Spleen (tissue), 11 donors: ENCODE results near the gene COX4I1. TPM values are rescaled to one million over a fixed set of nuclear protein-coding genes. Genes with fewer than 3 reads are reported as not detected.

Experiments used
- DNase-seq: peaks from one replicate; pipeline ENCODE4 v3.0.0-alpha.2; 2020
- H3K27ac ChIP-seq, 8 donors: fragments of 200-600 bp; sonication (generic) in 7 of 8; 1 replicate in 4 of 8; 2 replicates in 4 of 8; pipeline versions ENCODE4 v1.5.0 to v1.8.0; 2016 to 2021; ENCODE audit warnings: inconsistent platforms in 4 of 8, mild to moderate bottlenecking in 4 of 8, moderate library complexity in 1 of 8
- H3K27me3 ChIP-seq, 7 donors: fragments of 200-600 bp; sonication (generic) in 6 of 7; replicated peaks in 1 of 7; 1 replicate in 4 of 7; 2 replicates in 3 of 7; pipeline versions ENCODE4 v1.5.0 to v1.8.0; 2016 to 2021; ENCODE audit warnings: inconsistent platforms in 3 of 7, mild to moderate bottlenecking in 1 of 7
- H3K36me3 ChIP-seq, 6 donors: fragments of 200-600 bp; sonication (generic) in 5 of 6; 1 replicate in 4 of 6; 2 replicates in 2 of 6; pipeline versions ENCODE4 v1.5.0 to v1.8.0; 2016 to 2021; ENCODE audit warnings: inconsistent platforms in 2 of 6
- H3K4me1 ChIP-seq, 6 donors: fragments of 200-600 bp; sonication (generic) in 5 of 6; 1 replicate in 3 of 6; 2 replicates in 3 of 6; pipeline versions ENCODE4 v1.5.0 to v1.8.0; 2016 to 2021; ENCODE audit warnings: inconsistent platforms in 3 of 6
- H3K4me3 ChIP-seq, 8 donors: fragments of 200-600 bp; sonication (generic) in 7 of 8; 1 replicate in 4 of 8; 2 replicates in 4 of 8; pipeline versions ENCODE4 v1.5.0 to v1.8.0; 2016 to 2021; ENCODE audit warnings: inconsistent platforms in 4 of 8, mild to moderate bottlenecking in 4 of 8, moderate library complexity in 2 of 8
- H3K9me3 ChIP-seq, 8 donors: fragments of 200-600 bp; sonication (generic) in 7 of 8; 1 replicate in 4 of 8; 2 replicates in 4 of 8; pipeline versions ENCODE4 v1.5.0 to v1.8.0; 2016 to 2021; ENCODE audit warnings: inconsistent platforms in 4 of 8
- POLR2A ChIP-seq, 3 donors: fragments of 450-650 bp; IDR thresholded peaks; one replicate each; pipeline ENCODE4 v1.5.1; 2017; ENCODE audit warnings: antibody characterized with exemption in 3 of 3, mild to moderate bottlenecking in 1 of 3
- POLR2AphosphoS5 ChIP-seq, 3 donors: sonication (generic); formaldehyde crosslinking; IDR thresholded peaks; one replicate each; pipeline ENCODE4 v1.5.1; 2017; ENCODE audit warnings: antibody characterized with exemption in 3 of 3
- whole genome bisulfite sequencing, 5 donors: extraction: QIAGEN DNeasy Blood & Tissue Kit in 3 of 5; methylation state at CpG; one replicate each; pipeline versions ENCODE4 v1.1.5 to v1.1.7; 2013 to 2018; 5-methylcytosine and 5-hydroxymethylcytosine counted together
- intact Hi-C: fragments of 100-400 bp; cut with DNase I; formaldehyde crosslinking; loops from one replicate; pipeline ENCODE4 v1.15.0; 2023; ENCODE audit warnings: low total_unique reads
- polyA plus RNA-seq, 3 donors: library from polyadenylated mRNA; stranded (reverse); fragments of 200-250 nt; gene quantifications; one replicate each; pipeline ENCODE4 v1.2.1, GENCODE V29; 2013
- total RNA-seq, 7 donors: library from RNA; depleted of rRNA in 3 of 7; stranded (reverse); fragments of >200 nt in 3 of 7; fragmentation: NEBNext Ultra II Directional in 4 of 7; extraction: Animal tissue kit (Norgen Biotek cat#: 25700) in 4 of 7; gene quantifications; one replicate each; pipeline versions ENCODE4 v1.1.0 to v1.2.1, GENCODE V29; 2016 to 2021
- TF ChIP-seq, protein P1 (sequence below), 11 experiments: fragments of 200-600 bp in 7 of 11; fragments of 450-650 bp in 4 of 11; sonication (generic) in 4 of 11; IDR thresholded peaks in 8 of 11; conservative IDR thresholded peaks in 3 of 11; 1 replicate in 7 of 11; 2 replicates in 4 of 11; pipeline versions ENCODE4 v1.4.0 to v1.8.0; 2016 to 2021; ENCODE audit warnings: antibody characterized with exemption in 11 of 11, inconsistent platforms in 4 of 11, mild to moderate bottlenecking in 1 of 11
- donor health status: healthy with polysubstance abuse.
- donor health status: DM: no; HTN: no; CAD: no; lungs with moderate emphysema.
- donor health status: DM: no; HTN: no; CAD: no.
- donor health status: Bipolar disorder and iron deficiency.
- donor health status: healthy.
- donor health status: DM: no; HTN: no; CAD: no.
- donor health status: DM: yes; HTN: yes; CAD: no.

Gene COX4I1
- total and polyA plus RNA-seq, 10 donors = 348 to 1,132 (median 450) TPM

DNA sequence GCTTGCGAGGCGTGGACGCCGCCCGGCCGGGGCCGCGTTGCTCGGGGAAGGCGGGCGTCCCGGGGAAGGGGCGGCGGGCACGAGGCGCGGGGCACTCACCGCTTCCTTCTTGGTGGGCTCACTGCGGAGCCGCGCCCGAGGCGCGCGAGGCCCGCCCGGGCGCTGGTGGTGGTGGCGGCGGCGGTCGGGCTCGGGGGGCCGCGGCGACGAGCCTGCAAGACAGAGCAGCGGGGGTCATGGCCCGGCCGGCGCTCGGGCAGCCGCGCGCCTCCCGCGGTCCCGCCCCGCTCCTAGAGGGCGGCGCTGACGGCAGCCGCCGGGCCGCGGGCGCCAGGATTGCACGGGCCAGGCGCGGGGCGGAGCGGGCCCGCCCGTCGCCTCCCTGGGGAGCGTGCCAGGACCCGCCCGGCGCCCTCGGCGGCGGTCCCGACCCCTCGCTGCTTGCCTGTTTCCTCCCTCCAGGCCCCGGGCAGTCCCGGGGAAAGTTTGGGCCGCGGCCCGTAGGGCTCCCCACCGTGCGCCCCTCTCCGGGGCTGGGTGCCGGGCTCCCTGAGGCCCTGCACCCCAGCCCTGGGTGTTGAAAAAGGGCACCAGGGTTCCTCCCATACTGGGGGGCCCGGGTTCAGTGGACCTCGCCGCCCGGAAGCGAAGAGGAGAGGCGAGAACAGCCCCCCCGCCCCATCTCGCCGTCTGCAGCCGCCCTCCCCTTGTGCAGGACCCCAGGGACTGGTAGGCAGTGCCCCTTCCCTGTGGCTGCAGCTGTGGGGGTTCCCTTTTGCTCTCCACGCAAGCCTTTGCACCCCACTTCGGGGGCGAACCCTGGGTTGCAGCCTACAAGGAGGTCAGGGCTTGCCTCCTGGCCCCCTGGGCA, 48.4 kb upstream of the COX4I1 start, which contains the start of gene C16orf74:
Gene C16orf74 (minus strand): TSS at position 270 of the 871 bp plus-strand sequence. CDS start 15,879 bp downstream, outside the sequence.
- whole genome bisulfite sequencing, 5 donors = 3 to 14% (median 8%) methylated on average over 33 to 96 of the region's 96 CpGs
- DNase-seq = peak; percentile 89

DNA sequence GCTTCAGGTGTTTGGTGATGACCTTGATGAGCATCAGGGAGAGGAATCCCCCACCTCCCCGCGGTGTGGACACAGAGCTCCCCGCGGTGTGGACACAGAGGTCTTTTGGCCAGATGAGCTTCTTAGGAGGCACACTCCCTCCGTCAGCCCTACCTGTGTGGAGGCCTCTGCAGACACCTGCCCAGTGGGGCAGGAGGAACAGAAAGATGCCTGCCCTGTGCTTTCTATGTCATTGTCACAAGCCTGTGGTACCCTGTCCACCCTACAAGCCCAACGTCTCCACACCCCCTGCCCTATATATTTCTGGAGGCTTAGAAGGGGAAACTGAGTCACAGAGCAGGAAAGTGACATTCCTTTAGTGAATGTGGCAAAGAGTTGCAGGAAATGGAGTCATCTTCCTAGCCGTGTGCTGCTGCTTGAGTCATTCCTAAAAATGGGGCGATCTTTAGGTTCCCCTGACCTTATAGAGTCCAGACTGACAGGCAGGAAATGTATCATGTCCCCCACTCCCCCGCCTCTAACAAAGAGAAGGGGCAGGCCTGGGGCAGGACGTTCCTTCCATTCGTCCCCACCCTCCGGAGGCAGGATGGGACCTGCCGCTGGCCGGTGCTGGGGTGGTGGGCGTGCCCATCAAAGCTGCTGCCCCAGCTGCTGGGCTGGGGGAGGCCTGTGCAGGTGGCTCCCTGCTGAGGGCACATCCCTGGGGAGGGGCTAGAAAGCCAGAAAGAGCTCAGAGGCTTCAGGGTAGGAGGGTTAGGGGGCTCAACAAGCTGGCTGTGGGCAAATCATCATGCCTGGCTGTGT, 47.6 kb upstream of the COX4I1 start:
- intact Hi-C loops = no loop called here
- peak overlapping the region in 4 of 8 donors; percentile 34 to 87 (median 82) for H3K27ac ChIP-seq
- WGBS, 5 donors = 29 to 43% (median 41%) methylated on average over 8 to 15 of the region's 15 CpGs
- DNase-seq = no peak
- no peaks in the 10 kb centered on the region for H3K9me3 ChIP-seq
- peaks cover 0 to 51% (median 15%) of the 10 kb centered on the region in 7 donors for H3K27me3 ChIP-seq
- peak overlapping the region in 6 of 8 donors; percentile 66 to 82 (median 71) for H3K4me3 ChIP-seq
- no peaks in the 10 kb centered on the region for H3K36me3 ChIP-seq
- H3K4me1 ChIP-seq = peaks cover 29 to 98% (median 86%) of the 10 kb centered on the region in 6 donors
- TF ChIP-seq POLR2A (IDR thresholded peaks at IDR 0.05) (no peak), POLR2AphosphoS5 (IDR thresholded peaks at IDR 0.05) (no peak)
- TF ChIP-seq, protein P1, sequence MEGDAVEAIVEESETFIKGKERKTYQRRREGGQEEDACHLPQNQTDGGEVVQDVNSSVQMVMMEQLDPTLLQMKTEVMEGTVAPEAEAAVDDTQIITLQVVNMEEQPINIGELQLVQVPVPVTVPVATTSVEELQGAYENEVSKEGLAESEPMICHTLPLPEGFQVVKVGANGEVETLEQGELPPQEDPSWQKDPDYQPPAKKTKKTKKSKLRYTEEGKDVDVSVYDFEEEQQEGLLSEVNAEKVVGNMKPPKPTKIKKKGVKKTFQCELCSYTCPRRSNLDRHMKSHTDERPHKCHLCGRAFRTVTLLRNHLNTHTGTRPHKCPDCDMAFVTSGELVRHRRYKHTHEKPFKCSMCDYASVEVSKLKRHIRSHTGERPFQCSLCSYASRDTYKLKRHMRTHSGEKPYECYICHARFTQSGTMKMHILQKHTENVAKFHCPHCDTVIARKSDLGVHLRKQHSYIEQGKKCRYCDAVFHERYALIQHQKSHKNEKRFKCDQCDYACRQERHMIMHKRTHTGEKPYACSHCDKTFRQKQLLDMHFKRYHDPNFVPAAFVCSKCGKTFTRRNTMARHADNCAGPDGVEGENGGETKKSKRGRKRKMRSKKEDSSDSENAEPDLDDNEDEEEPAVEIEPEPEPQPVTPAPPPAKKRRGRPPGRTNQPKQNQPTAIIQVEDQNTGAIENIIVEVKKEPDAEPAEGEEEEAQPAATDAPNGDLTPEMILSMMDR (IDR thresholded peaks at IDR 0.05 in 8 of 11, conservative IDR thresholded peaks at IDR 0.05 in 3 of 11) = no peak

More for the DNA sequence above, 48.4 kb upstream of the COX4I1 start, which contains the start of gene C16orf74:
- H3K4me1 ChIP-seq = peaks cover 29 to 98% (median 91%) of the 10 kb centered on the region in 6 donors
- H3K27me3 ChIP-seq = peaks cover 0 to 51% (median 15%) of the 10 kb centered on the region in 7 donors
- intact Hi-C loops = no loop called here
- H3K4me3 ChIP-seq = peak within 1 kb of the TSS; percentile 52 to 82 (median 69)
- H3K36me3 ChIP-seq = no peaks in the 10 kb centered on the region
- H3K9me3 ChIP-seq = no peaks in the 10 kb centered on the region
- peak within 1 kb of the TSS in 7 of 8 donors; percentile 26 to 87 (median 70) for H3K27ac ChIP-seq
- TF ChIP-seq POLR2A (IDR thresholded peaks at IDR 0.05) (no peak), POLR2AphosphoS5 (IDR thresholded peaks at IDR 0.05) (peak in 2 of 3 donors; percentile 39 to 60)
- TF ChIP-seq, protein P1 (IDR thresholded peaks at IDR 0.05 in 8 of 11, conservative IDR thresholded peaks at IDR 0.05 in 3 of 11) = no peak

DNA sequence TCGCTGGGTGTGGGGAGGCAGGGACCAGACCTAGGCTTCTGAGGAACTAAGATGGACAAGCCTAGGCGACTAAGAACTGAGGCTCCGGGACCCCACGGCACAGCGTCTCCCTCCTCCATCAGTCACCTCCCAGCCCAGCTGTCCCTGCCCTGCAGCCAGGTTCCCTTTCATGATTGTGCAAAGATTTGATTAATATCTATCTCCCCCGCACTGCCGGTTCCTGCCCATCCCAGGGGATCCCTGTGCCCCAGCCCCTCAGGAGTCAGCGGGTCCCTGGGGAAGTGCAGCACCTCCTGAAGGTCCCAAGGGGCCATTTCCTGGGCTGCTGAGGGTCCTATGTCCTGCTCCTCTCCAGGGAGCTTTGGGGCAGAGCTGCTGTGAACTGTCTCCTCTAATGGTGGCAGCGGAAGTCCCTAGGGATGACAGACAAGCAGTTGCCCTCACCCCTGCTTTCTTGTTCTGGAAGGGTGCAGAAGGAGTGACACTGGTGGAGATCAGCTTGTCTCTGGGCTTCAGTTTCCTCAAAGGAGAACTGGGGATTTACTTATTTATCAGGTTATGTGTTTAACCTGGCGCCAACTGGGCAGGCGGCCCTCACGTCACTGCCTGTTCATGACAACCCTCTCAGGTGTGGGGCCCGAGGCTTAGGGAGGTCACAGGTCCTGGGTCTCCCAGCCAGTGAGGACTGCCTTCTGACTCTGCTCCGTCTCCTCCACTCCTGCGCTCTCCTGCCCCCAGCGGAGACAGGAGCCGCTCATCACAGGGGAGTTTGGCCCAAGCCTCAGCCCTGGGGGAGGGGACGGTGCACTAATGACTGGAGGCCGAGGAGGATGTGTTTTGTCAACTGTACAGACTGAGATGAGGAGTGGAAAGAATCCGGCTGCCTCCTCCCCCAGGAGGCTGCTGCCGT, 46.7 kb upstream of the COX4I1 start:
- TF ChIP-seq POLR2A (IDR thresholded peaks at IDR 0.05) (no peak), POLR2AphosphoS5 (IDR thresholded peaks at IDR 0.05) (peak in 1 of 3 donors; percentile 30)
- TF ChIP-seq, protein P1 (IDR thresholded peaks at IDR 0.05 in 8 of 11, conservative IDR thresholded peaks at IDR 0.05 in 3 of 11) = peak in 1 of 11 experiments; percentile 20
- Histone ChIP-seq H3K27me3 (peaks cover 0 to 51% (median 15%) of the 10 kb centered on the region in 7 donors), H3K36me3 (no peaks in the 10 kb centered on the region), H3K27ac (peak overlapping the region in 5 of 8 donors; percentile 3 to 87 (median 80)), H3K4me1 (peaks cover 29 to 97% (median 81%) of the 10 kb centered on the region in 6 donors), H3K4me3 (no peak overlapping the region), H3K9me3 (no peaks in the 10 kb centered on the region)
- no peak for DNase-seq
- intact Hi-C loops = no loop called here
- 58 to 69% (median 66%) methylated on average over 17 to 21 of the region's 21 CpGs for WGBS, 5 donors
